HEK293 (cell line): Measurements from ENCODE around the gene HPCAL1.

ENCODE experiments used
- CTCF ChIA-PET: fragments of 350-600 bp; formaldehyde crosslinking; extraction: SDS; loops from one replicate; lab custom pipeline; 2021; ENCODE audit warnings: antibody characterized with exemption; lab: Yijun Ruan, JAX
- POLR2A ChIA-PET: fragments of 300-600 bp; formaldehyde crosslinking; extraction: SDS; loops from one replicate; lab custom pipeline; 2020; ENCODE audit warnings: antibody characterized with exemption, inconsistent platforms; lab: Yijun Ruan, JAX
- H3K27ac ChIP-seq: fragments of 200-500 bp; sonication (Bioruptor generic); 2 replicates; pipeline ENCODE4 v1.5.1; 2014; ENCODE audit warnings: low read depth, low read length, control low read depth, inconsistent platforms; ENCODE audit errors: extremely low read depth
- H3K36me3 ChIP-seq, 2 experiments: fragments of 200-500 bp in 1 of 2; sonication (Bioruptor generic) in 1 of 2; 1 replicate in 1 of 2; 2 replicates in 1 of 2; pipeline ENCODE4 v1.5.1; 2014 to 2017; ENCODE audit warnings: inconsistent platforms in 2 of 2, low read length in 2 of 2; ENCODE audit not compliant: control insufficient read depth in 2 of 2, insufficient read depth in 1 of 2
- H3K4me1 ChIP-seq: fragments of 200-500 bp; sonication (Bioruptor generic); 2 replicates; pipeline ENCODE4 v1.5.1; 2014; ENCODE audit warnings: mild to moderate bottlenecking, low read length, inconsistent platforms; ENCODE audit not compliant: control insufficient read depth, insufficient read depth
- H3K4me3 ChIP-seq: 2 replicates; pipeline ENCODE4 v1.5.1; 2011; ENCODE audit warnings: low read depth, mild to moderate bottlenecking, control low read depth, low read length, moderate library complexity
- H3K9me3 ChIP-seq: fragments of 200-500 bp; sonication (Bioruptor generic); 2 replicates; pipeline ENCODE4 v1.5.1; 2014; ENCODE audit warnings: low read depth, low read length, inconsistent platforms; ENCODE audit not compliant: control insufficient read depth, insufficient read depth
- KLF7 ChIP-seq: fragments of 450-650 bp; formaldehyde crosslinking; IDR thresholded peaks from 2 replicates; pipeline ENCODE4 v1.5.1; 2016; ENCODE audit warnings: missing biosample characterization, missing genetic modification characterization, borderline replicate concordance
- PBX3 ChIP-seq: sonication (generic); formaldehyde crosslinking; IDR thresholded peaks from 2 replicates; pipeline ENCODE4 v1.8.1; 2022; ENCODE audit warnings: mild to moderate bottlenecking, moderate library complexity, missing genetic modification reagents
- REPIN1 ChIP-seq: fragments of 450-650 bp; formaldehyde crosslinking; IDR thresholded peaks from 2 replicates; pipeline ENCODE4 v1.5.1; 2017; ENCODE audit warnings: missing biosample characterization, missing genetic modification characterization, low read depth
- REST ChIP-seq: fragments of 450-650 bp; formaldehyde crosslinking; IDR thresholded peaks from 2 replicates; pipeline ENCODE4 v1.5.1; 2016; ENCODE audit warnings: missing biosample characterization, missing genetic modification characterization
- SCRT1 ChIP-seq: fragments of 450-650 bp; formaldehyde crosslinking; IDR thresholded peaks from 2 replicates; pipeline ENCODE4 v1.5.1; 2016; ENCODE audit warnings: missing biosample characterization, missing genetic modification characterization, borderline replicate concordance
- ZBTB1 ChIP-seq: fragments of 450-650 bp; formaldehyde crosslinking; IDR thresholded peaks from 2 replicates; pipeline ENCODE4 v1.5.1; 2016; ENCODE audit warnings: missing biosample characterization, missing genetic modification characterization
- ZIC2 ChIP-seq: fragments of 450-650 bp; formaldehyde crosslinking; IDR thresholded peaks from 2 replicates; pipeline ENCODE4 v1.5.1; 2016; ENCODE audit warnings: missing biosample characterization, missing genetic modification characterization
- ZNF10 ChIP-seq: fragments of 450-650 bp; formaldehyde crosslinking; IDR thresholded peaks from 2 replicates; pipeline ENCODE4 v1.5.1; 2017; ENCODE audit warnings: missing biosample characterization, missing genetic modification characterization
- ZNF112 ChIP-seq: fragments of 450-650 bp; formaldehyde crosslinking; IDR thresholded peaks from 2 replicates; pipeline ENCODE4 v1.5.0; 2017; ENCODE audit warnings: missing biosample characterization, missing genetic modification characterization
- ZNF114 ChIP-seq: fragments of 450-650 bp; formaldehyde crosslinking; IDR thresholded peaks from 2 replicates; pipeline ENCODE4 v1.5.0; 2017; ENCODE audit warnings: missing biosample characterization, missing genetic modification characterization
- ZNF132 ChIP-seq: fragments of 450-650 bp; formaldehyde crosslinking; IDR thresholded peaks from 2 replicates; pipeline ENCODE4 v1.5.1; 2017; ENCODE audit warnings: missing biosample characterization, missing genetic modification characterization, borderline replicate concordance
- ZNF138 ChIP-seq: fragments of 450-650 bp; formaldehyde crosslinking; IDR thresholded peaks from 2 replicates; pipeline ENCODE4 v1.5.1; 2016; ENCODE audit warnings: missing biosample characterization, missing genetic modification characterization, borderline replicate concordance
- ZNF211 ChIP-seq: fragments of 450-650 bp; formaldehyde crosslinking; IDR thresholded peaks from 2 replicates; pipeline ENCODE4 v1.5.1; 2016; ENCODE audit warnings: low read depth, missing biosample characterization, missing genetic modification characterization
- ZNF23 ChIP-seq: fragments of 450-650 bp; formaldehyde crosslinking; IDR thresholded peaks from 2 replicates; pipeline ENCODE4 v1.5.1; 2016; ENCODE audit warnings: missing biosample characterization, missing genetic modification characterization, borderline replicate concordance
- ZNF26 ChIP-seq: fragments of 450-650 bp; formaldehyde crosslinking; IDR thresholded peaks from 2 replicates; pipeline ENCODE4 v1.5.1; 2016; ENCODE audit warnings: missing biosample characterization, missing genetic modification characterization
- ZNF324 ChIP-seq: fragments of 450-650 bp; formaldehyde crosslinking; IDR thresholded peaks from 2 replicates; pipeline ENCODE4 v1.5.1; 2016; ENCODE audit warnings: missing biosample characterization, missing genetic modification characterization
- ZNF335 ChIP-seq: fragments of 450-650 bp; formaldehyde crosslinking; conservative IDR thresholded peaks from 2 replicates; pipeline ENCODE4 v1.5.1; 2016; ENCODE audit warnings: missing biosample characterization, missing genetic modification characterization
- ZNF501 ChIP-seq: fragments of 450-650 bp; formaldehyde crosslinking; IDR thresholded peaks from 2 replicates; pipeline ENCODE4 v1.5.1; 2016; ENCODE audit warnings: missing biosample characterization, missing genetic modification characterization
- ZNF510 ChIP-seq: fragments of 450-650 bp; formaldehyde crosslinking; IDR thresholded peaks from 2 replicates; pipeline ENCODE4 v1.5.1; 2018; ENCODE audit warnings: mild to moderate bottlenecking, missing genetic modification characterization, missing biosample characterization; ENCODE audit not compliant: insufficient replicate concordance
- ZNF549 ChIP-seq: fragments of 450-650 bp; IDR thresholded peaks from 2 replicates; pipeline ENCODE4 v1.5.1; 2018; ENCODE audit warnings: missing biosample characterization, missing genetic modification characterization, mild to moderate bottlenecking, inconsistent platforms, moderate library complexity
- ZNF555 ChIP-seq: fragments of 450-650 bp; formaldehyde crosslinking; conservative IDR thresholded peaks from 2 replicates; pipeline ENCODE4 v1.5.1; 2017; ENCODE audit warnings: missing biosample characterization, mild to moderate bottlenecking, missing genetic modification characterization, inconsistent platforms
- ZNF561 ChIP-seq: fragments of 450-650 bp; IDR thresholded peaks from 2 replicates; pipeline ENCODE4 v1.5.1; 2018; ENCODE audit warnings: missing biosample characterization, missing genetic modification characterization, borderline replicate concordance
- ZNF571 ChIP-seq: fragments of 450-650 bp; formaldehyde crosslinking; IDR thresholded peaks from 2 replicates; pipeline ENCODE4 v1.5.0; 2017; ENCODE audit warnings: missing biosample characterization, missing genetic modification characterization
- ZNF660 ChIP-seq: fragments of 450-650 bp; IDR thresholded peaks from 2 replicates; pipeline ENCODE4 v1.5.1; 2018; ENCODE audit warnings: missing biosample characterization, mild to moderate bottlenecking, missing genetic modification characterization
- ZNF747 ChIP-seq: fragments of 450-650 bp; formaldehyde crosslinking; IDR thresholded peaks from 2 replicates; pipeline ENCODE4 v1.5.1; 2016; ENCODE audit warnings: missing biosample characterization, missing genetic modification characterization
- ZNF792 ChIP-seq: fragments of 450-650 bp; formaldehyde crosslinking; IDR thresholded peaks from 2 replicates; pipeline ENCODE4 v1.5.1; 2016; ENCODE audit warnings: missing biosample characterization, missing genetic modification characterization
- ZNF837 ChIP-seq: fragments of 450-650 bp; formaldehyde crosslinking; IDR thresholded peaks from 2 replicates; pipeline ENCODE4 v1.5.1; 2016; ENCODE audit warnings: missing biosample characterization, missing genetic modification characterization

HPCAL1 gene

GRCh38 chr2:10389573-10389972, 86.9 kb downstream of the HPCAL1 start:
- POLR2A ChIA-PET, result no interaction called here
- H3K4me1 ChIP-seq, result peaks cover 3% of the 10 kb centered on the region; the same call in 1 of the 2 replicates
- H3K4me3 ChIP-seq, result no peak overlapping the region
- no peak overlapping the region for H3K27ac ChIP-seq
- no peak for TF ChIP-seq ZNF23 (tag by site-specific recombination)
- no peak for TF ChIP-seq ZNF211 (tag by site-specific recombination)
- TF ChIP-seq ZNF555 (tag by site-specific recombination), result no peak
- TF ChIP-seq ZNF112 (tag by site-specific recombination), result no peak
- no peak for TF ChIP-seq ZBTB1 (tag by site-specific recombination)
- no peak for TF ChIP-seq ZNF747
- TF ChIP-seq ZNF10 (tag by site-specific recombination), result no peak
- H3K9me3 ChIP-seq, result no peaks in the 10 kb centered on the region
- no peaks in the 10 kb centered on the region for H3K36me3 ChIP-seq
- CTCF ChIA-PET, result interaction anchor here (0.8 kb wide), 1 partner anchor 20 kb away, joined by 3 read pairs; no protein-coding TSS in a partner anchor

GRCh38 chr2:10390369-10390801, 87.7 kb downstream of the HPCAL1 start:
- H3K36me3 ChIP-seq, result no peaks in the 10 kb centered on the region
- no peaks in the 10 kb centered on the region for H3K9me3 ChIP-seq
- CTCF ChIA-PET, result no interaction called here
- H3K27ac ChIP-seq, result no peak overlapping the region
- TF ChIP-seq SCRT1 (tag by site-specific recombination) (no peak), ZNF792 (tag by site-specific recombination) (no peak), REPIN1 (tag by site-specific recombination) (no peak), KLF7 (tag by site-specific recombination) (no peak), ZNF324 (tag by site-specific recombination) (no peak), ZNF335 (tag by site-specific recombination) (no peak), ZNF660 (no peak), ZNF549 (no peak), REST (no peak), ZNF571 (no peak), ZNF132 (tag by site-specific recombination) (no peak), ZNF501 (tag by site-specific recombination) (no peak), ZIC2 (tag by site-specific recombination) (no peak)
- TF ChIP-seq, all 188 proteins: peak for 0
- H3K4me3 ChIP-seq, result no peak overlapping the region
- POLR2A ChIA-PET, result no interaction called here
- H3K4me1 ChIP-seq, result peaks cover 3% of the 10 kb centered on the region; the same call in 1 of the 2 replicates

- Histone ChIP-seq H3K36me3 (no peaks in the 10 kb centered on the region), H3K9me3 (no peaks in the 10 kb centered on the region), H3K4me1 (no peaks in the 10 kb centered on the region), H3K27ac (no peak overlapping the region), H3K4me3 (no peak overlapping the region)
- POLR2A ChIA-PET, result no interaction called here
- CTCF ChIA-PET, result interaction anchor here (1.0 to 2.2 kb wide), 3 partner anchors 16 to 43 kb away, joined by 3 to 9 read pairs (median 5); no protein-coding TSS in a partner anchor
- TF ChIP-seq ZNF112 (tag by site-specific recombination) (no peak), ZNF26 (no peak), ZNF114 (tag by site-specific recombination) (no peak), ZNF561 (tag by site-specific recombination) (no peak), PBX3 (CRISPR knock-in tag) (no peak), ZNF510 (tag by site-specific recombination) (no peak), ZNF138 (tag by site-specific recombination) (no peak), ZNF837 (no peak), ZNF571 (no peak)
Measured at GRCh38 chr2:10392100-10392499, 89.4 kb downstream of the HPCAL1 start.
